C4-2B (cell line): ENCODE data around the gene GALNT2.

Experiments used
- ZFX ChIP-seq: fragments of 450-650 bp; IDR thresholded peaks from 2 replicates; pipeline ENCODE4 v1.6.1; 2017
- TF ChIP-seq, protein P1 (sequence below): fragments of 450-650 bp; conservative IDR thresholded peaks from 2 replicates; pipeline ENCODE4 v1.5.1; 2017; ENCODE audit warnings: mild to moderate bottlenecking

DNA sequence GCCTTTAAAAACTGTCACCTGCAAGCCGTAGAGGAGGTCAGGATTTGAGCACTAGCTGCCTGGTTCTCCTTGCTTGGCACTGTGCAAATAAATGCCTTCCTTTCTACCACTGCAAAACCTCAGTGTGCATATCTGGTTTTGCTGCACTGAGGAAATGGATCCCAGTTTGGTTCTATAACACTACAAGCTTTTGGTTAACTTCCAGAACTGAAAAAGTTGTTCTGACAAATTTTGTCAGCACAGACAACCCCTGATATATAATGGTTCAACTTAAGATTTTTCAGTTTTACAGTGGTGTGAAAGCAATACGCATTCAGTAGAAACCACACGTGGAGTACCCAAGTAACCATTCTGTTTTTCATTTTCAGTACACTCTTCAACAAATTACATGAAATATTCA, 29.8 kb upstream of the GALNT2 start:
- TF ChIP-seq, protein P1, sequence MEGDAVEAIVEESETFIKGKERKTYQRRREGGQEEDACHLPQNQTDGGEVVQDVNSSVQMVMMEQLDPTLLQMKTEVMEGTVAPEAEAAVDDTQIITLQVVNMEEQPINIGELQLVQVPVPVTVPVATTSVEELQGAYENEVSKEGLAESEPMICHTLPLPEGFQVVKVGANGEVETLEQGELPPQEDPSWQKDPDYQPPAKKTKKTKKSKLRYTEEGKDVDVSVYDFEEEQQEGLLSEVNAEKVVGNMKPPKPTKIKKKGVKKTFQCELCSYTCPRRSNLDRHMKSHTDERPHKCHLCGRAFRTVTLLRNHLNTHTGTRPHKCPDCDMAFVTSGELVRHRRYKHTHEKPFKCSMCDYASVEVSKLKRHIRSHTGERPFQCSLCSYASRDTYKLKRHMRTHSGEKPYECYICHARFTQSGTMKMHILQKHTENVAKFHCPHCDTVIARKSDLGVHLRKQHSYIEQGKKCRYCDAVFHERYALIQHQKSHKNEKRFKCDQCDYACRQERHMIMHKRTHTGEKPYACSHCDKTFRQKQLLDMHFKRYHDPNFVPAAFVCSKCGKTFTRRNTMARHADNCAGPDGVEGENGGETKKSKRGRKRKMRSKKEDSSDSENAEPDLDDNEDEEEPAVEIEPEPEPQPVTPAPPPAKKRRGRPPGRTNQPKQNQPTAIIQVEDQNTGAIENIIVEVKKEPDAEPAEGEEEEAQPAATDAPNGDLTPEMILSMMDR = no peak
- TF ChIP-seq ZFX = no peak
